PC-3 (cell line): Measurements from ENCODE around the gene DECR2. TPM values are rescaled to one million over a fixed set of nuclear protein-coding genes. Genes with fewer than 3 reads are reported as not detected.

ENCODE experiments used
- ATAC-seq: fragments of 200-7000 bp; cut with Tn5 transposase; 2 replicates; pipeline ENCODE4 v1.9.1; 2020; ENCODE audit warnings: mild to moderate bottlenecking, moderate library complexity
- BruUV-seq: library from RNA; stranded (reverse); fragments of 400-500 nt; replicated peaks from 2 replicates; lab custom pipeline; 2021; lab: Mats Ljungman, UMichigan
- CTCF ChIA-PET: fragments of 300-600 bp; sonication (Branson Sonifier 250); formaldehyde crosslinking; loops from one replicate; lab custom pipeline; 2022; ENCODE audit warnings: antibody characterized with exemption; lab: Charles Lee
- POLR2A ChIA-PET: fragments of 300-600 bp; sonication (Branson Sonifier 250); formaldehyde crosslinking; loops from one replicate; lab custom pipeline; 2022; ENCODE audit warnings: antibody characterized with exemption; ENCODE audit not compliant: unreplicated experiment; lab: Charles Lee
- DNase-seq: peaks from one replicate; pipeline ENCODE4 v3.0.0-alpha.2; 2015
- H2AFZ ChIP-seq: fragments of 300-600 bp; sonication (generic); 2 replicates; pipeline ENCODE4 v1.6.0; 2016; ENCODE audit warnings: antibody characterized with exemption, low read length
- H3F3A ChIP-seq: fragments of 300-600 bp; sonication (generic); one replicate; pipeline ENCODE4 v1.6.0; 2017; ENCODE audit warnings: antibody characterized with exemption, low read length, control low read depth, mild to moderate bottlenecking; ENCODE audit not compliant: unreplicated experiment
- H3K27ac ChIP-seq: fragments of 300-600 bp; sonication (generic); 2 replicates; pipeline ENCODE4 v1.5.1; 2016; ENCODE audit warnings: mild to moderate bottlenecking, low read length
- H3K27me3 ChIP-seq: fragments of 300-600 bp; sonication (generic); 2 replicates; pipeline ENCODE4 v1.6.1; 2016; ENCODE audit warnings: low read length, mixed read lengths
- H3K36me3 ChIP-seq: fragments of 300-600 bp; sonication (generic); 2 replicates; pipeline ENCODE4 v1.6.1; 2016; ENCODE audit warnings: low read depth, mixed run types, low read length, mixed read lengths
- H3K4me1 ChIP-seq: fragments of 300-600 bp; sonication (generic); 2 replicates; pipeline ENCODE4 v1.5.1; 2016; ENCODE audit warnings: low read length; ENCODE audit not compliant: insufficient read depth
- H3K4me2 ChIP-seq: fragments of 300-600 bp; sonication (generic); 2 replicates; pipeline ENCODE4 v1.6.0; 2016; ENCODE audit warnings: low read length
- H3K4me3 ChIP-seq: fragments of 300-600 bp; sonication (generic); 2 replicates; pipeline ENCODE4 v1.5.1; 2016; ENCODE audit warnings: mild to moderate bottlenecking, low read length, mixed read lengths
- H3K79me2 ChIP-seq: fragments of 300-600 bp; sonication (generic); 2 replicates; pipeline ENCODE4 v1.6.1; 2017; ENCODE audit warnings: low read length, mixed read lengths
- H3K9ac ChIP-seq: fragments of 300-600 bp; sonication (generic); 2 replicates; pipeline ENCODE4 v1.6.0; 2016; ENCODE audit warnings: mild to moderate bottlenecking, low read length
- H3K9me2 ChIP-seq: fragments of 300-600 bp; sonication (generic); replicated peaks from 2 replicates; pipeline ENCODE4 v1.6.1; 2016; ENCODE audit warnings: mixed run types, low read length, mixed read lengths
- H3K9me3 ChIP-seq: fragments of 300-600 bp; sonication (generic); 2 replicates; pipeline ENCODE4 v1.6.1; 2016; ENCODE audit warnings: low read length, mixed read lengths
- H4K20me1 ChIP-seq: fragments of 300-600 bp; sonication (generic); 2 replicates; pipeline ENCODE4 v1.6.1; 2016; ENCODE audit warnings: low read length, mixed read lengths
- EZH2 ChIP-seq: fragments of 300-600 bp; sonication (generic); IDR thresholded peaks from one replicate; pipeline ENCODE4 v1.6.1; 2017; ENCODE audit warnings: antibody characterized with exemption, mild to moderate bottlenecking, low read length; ENCODE audit not compliant: unreplicated experiment
- EZH2phosphoT487 ChIP-seq: fragments of 300-600 bp; sonication (generic); IDR thresholded peaks from 2 replicates; pipeline ENCODE4 v1.6.1; 2018; ENCODE audit warnings: mild to moderate bottlenecking, antibody characterized with exemption, low read length, borderline replicate concordance
- intact Hi-C: fragments of 100-400 bp; cut with micrococcal nuclease; formaldehyde crosslinking; loops from 2 replicates; pipeline ENCODE4 v1.9.0; 2023
- total RNA-seq: library from RNA; depleted of rRNA; stranded (reverse); fragments of >200 nt; gene quantifications from 2 replicates; pipeline ENCODE4 v1.2.3, GENCODE V29; 2014
- TF ChIP-seq, protein P1 (sequence below): fragments of 300-600 bp; sonication (generic); conservative IDR thresholded peaks from 2 replicates; pipeline ENCODE4 v1.5.1; 2017; ENCODE audit warnings: antibody characterized with exemption, low read depth, mild to moderate bottlenecking, low read length

DECR2 gene
- total RNA-seq, 1 experiment from 2014 or later = 19.8 TPM

DNA sequence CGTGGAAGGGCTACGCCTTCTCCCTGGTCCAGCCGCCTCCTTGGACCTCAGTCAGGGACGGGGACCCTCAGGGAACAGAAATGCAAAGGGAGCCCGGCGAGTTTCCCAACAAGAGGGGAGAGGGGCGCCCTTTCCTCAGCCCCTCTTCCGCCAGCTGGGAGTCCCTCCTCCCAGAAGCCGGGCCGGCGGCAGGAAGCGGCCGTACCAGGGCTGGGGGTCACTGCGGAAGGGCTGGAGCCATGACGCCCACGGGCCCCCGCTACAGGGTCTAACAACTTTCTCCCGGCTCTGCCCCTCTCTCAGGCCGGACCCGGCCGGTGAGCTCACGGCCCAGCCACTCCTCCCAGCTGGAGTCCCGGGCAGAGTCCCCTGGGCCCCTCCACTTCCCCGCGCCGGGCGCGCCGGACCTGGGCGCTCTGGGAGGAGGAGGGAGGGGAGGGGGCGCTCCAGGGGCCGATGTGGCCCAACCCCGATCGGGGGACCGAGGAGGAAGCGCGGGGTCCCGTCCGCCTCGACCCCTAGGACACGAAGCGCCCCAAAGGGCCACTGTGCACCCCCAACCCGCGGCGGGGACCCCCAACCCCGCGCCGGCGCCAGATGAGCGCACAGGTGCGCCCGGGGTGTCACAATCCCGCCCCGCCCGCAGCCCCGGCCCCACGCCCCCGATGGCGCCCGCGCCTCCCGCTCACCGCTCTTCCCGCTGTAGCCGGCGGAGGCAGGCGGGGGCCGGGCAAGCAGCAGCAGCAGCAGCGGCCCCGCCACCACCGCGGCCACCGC, 20.5 kb upstream of the DECR2 start:
- ATAC-seq (peak; percentile 41), DNase-seq (no peak)
- no peak overlapping the region for H3K27ac ChIP-seq
- no peaks in the 10 kb centered on the region for H3K9me3 ChIP-seq
- TF ChIP-seq EZH2 (no peak), EZH2phosphoT487 (no peak)
- TF ChIP-seq, protein P1, sequence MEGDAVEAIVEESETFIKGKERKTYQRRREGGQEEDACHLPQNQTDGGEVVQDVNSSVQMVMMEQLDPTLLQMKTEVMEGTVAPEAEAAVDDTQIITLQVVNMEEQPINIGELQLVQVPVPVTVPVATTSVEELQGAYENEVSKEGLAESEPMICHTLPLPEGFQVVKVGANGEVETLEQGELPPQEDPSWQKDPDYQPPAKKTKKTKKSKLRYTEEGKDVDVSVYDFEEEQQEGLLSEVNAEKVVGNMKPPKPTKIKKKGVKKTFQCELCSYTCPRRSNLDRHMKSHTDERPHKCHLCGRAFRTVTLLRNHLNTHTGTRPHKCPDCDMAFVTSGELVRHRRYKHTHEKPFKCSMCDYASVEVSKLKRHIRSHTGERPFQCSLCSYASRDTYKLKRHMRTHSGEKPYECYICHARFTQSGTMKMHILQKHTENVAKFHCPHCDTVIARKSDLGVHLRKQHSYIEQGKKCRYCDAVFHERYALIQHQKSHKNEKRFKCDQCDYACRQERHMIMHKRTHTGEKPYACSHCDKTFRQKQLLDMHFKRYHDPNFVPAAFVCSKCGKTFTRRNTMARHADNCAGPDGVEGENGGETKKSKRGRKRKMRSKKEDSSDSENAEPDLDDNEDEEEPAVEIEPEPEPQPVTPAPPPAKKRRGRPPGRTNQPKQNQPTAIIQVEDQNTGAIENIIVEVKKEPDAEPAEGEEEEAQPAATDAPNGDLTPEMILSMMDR = no peak
- H3K9ac ChIP-seq = peak overlapping the region; percentile 71
- H3K9me2 ChIP-seq = no peaks in the 10 kb centered on the region
- no TSS peak for BruUV-seq
- peak overlapping the region; percentile 91 for H3K4me2 ChIP-seq
- no peaks in the 10 kb centered on the region for H3K27me3 ChIP-seq
- H3K79me2 ChIP-seq = peaks cover 22% of the 10 kb centered on the region
- no peaks in the 10 kb centered on the region for H3K36me3 ChIP-seq
- POLR2A ChIA-PET = no interaction called here
- H3F3A ChIP-seq = no peaks in the 10 kb centered on the region
- H4K20me1 ChIP-seq = no peaks in the 10 kb centered on the region
- H2AFZ ChIP-seq = peak overlapping the region; percentile 53; the same call in 1 of the 2 replicates
- intact Hi-C loops = no loop called here
- peak overlapping the region; percentile 84 for H3K4me3 ChIP-seq
- CTCF ChIA-PET = interaction anchor here (1.1 kb wide), 1 partner anchor 19 kb away, joined by 3 read pairs; no protein-coding TSS in a partner anchor
- H3K4me1 ChIP-seq = peaks cover 14% of the 10 kb centered on the region

DNA sequence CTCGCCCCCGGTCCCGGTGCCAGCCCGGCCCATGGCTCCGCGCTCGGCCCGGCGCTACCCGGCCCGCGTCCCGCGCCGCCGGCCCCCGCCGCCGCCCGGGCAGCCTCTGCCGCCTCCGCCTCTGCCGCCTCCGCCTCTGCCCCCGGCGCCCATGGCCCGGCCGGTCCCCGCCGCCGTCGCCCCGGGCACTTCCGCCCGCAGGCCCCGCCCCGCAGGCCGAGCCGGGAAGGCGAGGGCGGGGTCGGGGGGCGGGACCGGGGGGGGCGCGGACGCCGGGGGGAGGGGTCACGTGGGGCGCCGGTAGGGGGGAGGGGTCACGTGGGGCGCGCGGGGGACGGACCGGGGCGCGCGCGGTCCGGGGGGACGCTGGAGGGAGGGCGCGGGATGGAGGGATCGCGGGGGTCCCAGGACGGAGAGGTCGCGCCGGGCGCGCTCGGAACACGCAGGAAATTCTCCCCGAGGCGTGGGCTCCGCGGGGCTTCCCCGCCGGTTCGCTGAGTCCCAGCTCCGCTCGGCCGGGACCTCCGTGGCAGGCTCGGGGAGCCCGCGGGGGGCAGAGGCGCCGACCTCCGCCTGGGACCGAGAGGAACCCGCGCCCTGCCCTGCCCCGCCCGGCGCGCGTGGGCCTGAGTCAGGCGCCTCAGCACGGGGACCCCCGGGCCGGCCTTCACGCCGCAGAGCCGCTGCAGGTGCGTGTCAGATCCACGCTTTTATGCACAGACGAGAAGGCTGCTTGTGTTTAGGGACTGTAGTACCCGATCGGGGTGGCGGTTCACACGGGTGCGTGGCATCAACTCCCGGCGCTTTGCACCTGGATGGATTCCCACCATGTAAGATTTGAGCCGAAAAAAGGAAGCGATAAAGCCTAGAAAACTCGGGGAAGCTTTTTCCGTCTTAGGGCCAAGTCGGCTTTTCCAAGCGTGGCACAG, 19.6 kb upstream of the DECR2 start, which contains the start of gene PGAP6:
TSS of gene PGAP6 (minus strand) at position 190 of the 929 bp plus-strand sequence. CDS start at position 33, 157 bp downstream.
- no peak for TF ChIP-seq EZH2
- H3K9me2 ChIP-seq = no peaks in the 10 kb centered on the region
- peak within 1 kb of the TSS; percentile 86 for H3K4me3 ChIP-seq
- H2AFZ ChIP-seq = peak within 1 kb of the TSS; percentile 76
- H4K20me1 ChIP-seq = no peaks in the 10 kb centered on the region
- POLR2A ChIA-PET = no interaction called here
- H3K27me3 ChIP-seq = no peaks in the 10 kb centered on the region
- intact Hi-C loops = no loop called here
- DNase-seq (peak; percentile 50), ATAC-seq (peak; percentile 43)
- CTCF ChIA-PET = interaction anchor here (0.7 to 1.1 kb wide), 2 partner anchors 20 to 67 kb away, joined by 3 read pairs; no protein-coding TSS in a partner anchor
- H3K79me2 ChIP-seq = peaks cover 22% of the 10 kb centered on the region
- H3K4me2 ChIP-seq = peak within 1 kb of the TSS; percentile 94
- BruUV-seq = no TSS peak
- peak within 1 kb of the TSS; percentile 78 for H3K9ac ChIP-seq
- no peaks in the 10 kb centered on the region for H3F3A ChIP-seq
- H3K4me1 ChIP-seq = peaks cover 14% of the 10 kb centered on the region
- H3K27ac ChIP-seq = peak within 1 kb of the TSS; percentile 64
- no peaks in the 10 kb centered on the region for H3K9me3 ChIP-seq
- no peaks in the 10 kb centered on the region for H3K36me3 ChIP-seq

DNA sequence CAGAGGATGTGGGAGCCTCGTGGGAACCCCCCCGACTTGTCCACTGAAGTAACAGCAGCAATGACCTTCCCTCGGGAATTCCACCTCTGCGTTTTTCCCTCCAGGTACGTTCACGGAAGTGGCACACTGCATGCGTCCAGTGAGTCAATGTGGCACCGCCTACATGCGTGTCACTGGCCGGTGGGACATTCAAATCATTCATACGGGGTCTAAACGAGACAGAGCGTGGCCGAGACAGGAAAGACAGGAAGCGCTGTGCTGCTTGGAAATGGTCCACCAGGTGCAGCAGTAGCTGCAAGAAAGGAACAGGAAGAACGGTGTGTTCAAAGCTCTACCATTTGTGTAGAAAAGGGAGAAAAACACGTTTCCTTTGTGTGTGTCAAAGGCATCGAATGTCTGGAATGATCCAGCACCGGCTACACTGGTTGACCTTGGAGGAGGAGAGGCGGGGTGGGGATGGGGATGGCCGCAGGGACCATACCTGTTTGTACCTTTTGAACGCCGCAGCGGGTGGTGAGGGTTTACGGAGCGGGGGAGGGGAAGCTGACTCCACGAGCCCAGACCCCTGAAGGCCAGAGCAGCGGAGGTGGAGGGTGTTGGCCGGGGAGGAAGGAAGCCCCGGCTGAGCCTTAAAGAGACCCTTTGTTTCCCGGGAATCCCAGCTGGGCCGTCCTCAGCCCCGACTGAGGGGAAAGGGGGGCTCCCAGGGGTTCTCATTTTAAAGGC, 18.2 kb upstream of the DECR2 start:
- Histone ChIP-seq H3K4me3 (peak overlapping the region; percentile 86), H3K9ac (peak overlapping the region; percentile 78), H3K9me2 (no peaks in the 10 kb centered on the region), H3K27me3 (no peaks in the 10 kb centered on the region), H2AFZ (peak overlapping the region; percentile 66), H3K9me3 (no peaks in the 10 kb centered on the region), H4K20me1 (no peaks in the 10 kb centered on the region), H3K36me3 (no peaks in the 10 kb centered on the region), H3K27ac (peak overlapping the region; percentile 64), H3F3A (no peaks in the 10 kb centered on the region), H3K4me2 (peak overlapping the region; percentile 94), H3K4me1 (peaks cover 14% of the 10 kb centered on the region), H3K79me2 (peaks cover 22% of the 10 kb centered on the region)
- intact Hi-C loops = no loop called here
- CTCF ChIA-PET = interaction anchor here (0.6 kb wide), 1 partner anchor 9 kb away, joined by 4 read pairs; no protein-coding TSS in a partner anchor
- no TSS peak for BruUV-seq
- TF ChIP-seq EZH2phosphoT487 (no peak), EZH2 (no peak)
- TF ChIP-seq, protein P1 = no peak
- POLR2A ChIA-PET = no interaction called here
- ATAC-seq (peak; percentile 58), DNase-seq (peak; percentile 85)
